Thymus (tissue), 11 donors: ENCODE measurements around the gene RRM2. TPM values are rescaled to one million over a fixed set of nuclear protein-coding genes. Genes with fewer than 3 reads are reported as not detected.
"Not testable (repeated sequence)": the region's sequence is repeated elsewhere in the genome, so short reads cannot be mapped to it uniquely, and the experiment has no call there.

Experiments
- DNase-seq, 9 donors: peaks; one replicate each; pipeline ENCODE4 v3.0.0-alpha.2; 2013; ENCODE audit warnings: low spot score in 9 of 9, low read depth in 6 of 9, missing footprints in 1 of 9
- H3K27ac ChIP-seq, 2 donors: one replicate each; pipeline ENCODE4 v1.5.1; 2013; ENCODE audit warnings: control low read depth in 1 of 2, low read depth in 1 of 2, low read length in 1 of 2, mild to moderate bottlenecking in 1 of 2, moderate library complexity in 1 of 2
- H3K27me3 ChIP-seq, 2 donors: one replicate each; pipeline ENCODE4 v1.5.1; 2013; ENCODE audit warnings: low read length in 1 of 2; ENCODE audit not compliant: control insufficient read depth in 2 of 2, insufficient read depth in 1 of 2
- H3K36me3 ChIP-seq, 2 donors: one replicate each; pipeline ENCODE4 v1.5.1; 2013; ENCODE audit warnings: low read length in 1 of 2, mild to moderate bottlenecking in 1 of 2, moderate library complexity in 1 of 2; ENCODE audit not compliant: control insufficient read depth in 2 of 2, insufficient read depth in 2 of 2
- H3K4me1 ChIP-seq, 2 donors: one replicate each; pipeline ENCODE4 v1.5.1; 2013; ENCODE audit warnings: low read length in 2 of 2; ENCODE audit not compliant: control insufficient read depth in 2 of 2, insufficient read depth in 2 of 2
- H3K4me3 ChIP-seq, 2 donors: one replicate each; pipeline ENCODE4 v1.5.1; 2013; ENCODE audit warnings: low read length in 2 of 2, control low read depth in 1 of 2, mild to moderate bottlenecking in 1 of 2
- H3K9me3 ChIP-seq, 2 donors: one replicate each; pipeline ENCODE4 v1.5.1; 2013; ENCODE audit warnings: low read length in 1 of 2, mild to moderate bottlenecking in 1 of 2; ENCODE audit not compliant: control insufficient read depth in 2 of 2, insufficient read depth in 1 of 2
- WGBS: extraction: QIAGEN DNeasy Blood & Tissue Kit; methylation state at CpG from one replicate; pipeline ENCODE4 v1.1.7; 2013; 5-methylcytosine and 5-hydroxymethylcytosine counted together
- polyA plus RNA-seq: library from polyadenylated mRNA; stranded (reverse); fragments of 200-250 nt; gene quantifications from one replicate; pipeline ENCODE4 v1.2.3, GENCODE V29; 2013
- total RNA-seq: library from RNA; stranded (reverse); fragments of 120-200 nt; gene quantifications from one replicate; pipeline ENCODE4 v1.2.4, GENCODE V29; 2013
- donor health status: healthy.

Gene RRM2
- total and polyA plus RNA-seq, 2 donors, result 4.2 to 79.0 TPM

GRCh38 chr2:10142640-10142965 is 20.1 kb downstream of the RRM2 start:
- 95% methylated on average over 11 of the region's 11 CpGs for WGBS
- Histone ChIP-seq H3K27ac (no peak overlapping the region), H3K27me3 (no peaks in the 10 kb centered on the region), H3K4me3 (no peak overlapping the region), H3K36me3 (peaks cover 40 to 57% of the 10 kb centered on the region in 2 donors), H3K9me3 (peaks cover 0 to 12% of the 10 kb centered on the region in 2 donors), H3K4me1 (peaks cover 7 to 25% of the 10 kb centered on the region in 2 donors)
- DNase-seq, result no peak

- Histone ChIP-seq H3K4me3 (no peak overlapping the region), H3K4me1 (peaks cover 7 to 34% of the 10 kb centered on the region in 2 donors), H3K36me3 (peaks cover 44 to 56% of the 10 kb centered on the region in 2 donors), H3K27ac (peak overlapping the region in 1 of 2 donors; percentile 31), H3K9me3 (peaks cover 0 to 12% of the 10 kb centered on the region in 2 donors), H3K27me3 (no peaks in the 10 kb centered on the region)
- 96% methylated on average over 16 of the region's 16 CpGs for WGBS
- no peak for DNase-seq
Measured at GRCh38 chr2:10144771-10145518, 22.4 kb downstream of the RRM2 start.

- WGBS, result 90% methylated on average over 13 of the region's 13 CpGs
- H3K4me1 ChIP-seq, result peaks cover 7 to 36% of the 10 kb centered on the region in 2 donors
- no peak overlapping the region for H3K4me3 ChIP-seq
- no peaks in the 10 kb centered on the region for H3K27me3 ChIP-seq
- peaks cover 0 to 11% of the 10 kb centered on the region in 2 donors for H3K9me3 ChIP-seq
- DNase-seq, result no peak
- peaks cover 45 to 51% of the 10 kb centered on the region in 2 donors for H3K36me3 ChIP-seq
- no peak overlapping the region for H3K27ac ChIP-seq
Measured at GRCh38 chr2:10145519-10146357, 23.2 kb downstream of the RRM2 start.

- WGBS, result 90% methylated on average over 14 of the region's 14 CpGs
- peaks cover 46 to 53% of the 10 kb centered on the region in 2 donors for H3K36me3 ChIP-seq
- peaks cover 0 to 7% of the 10 kb centered on the region in 2 donors for H3K9me3 ChIP-seq
Measured at GRCh38 chr2:10146366-10147005, 23.9 kb downstream of the RRM2 start.

GRCh38 chr2:10147050-10147660 is 24.6 kb downstream of the RRM2 start:
- DNase-seq, H3K27me3 ChIP-seq: not testable (repeated sequence)

More at GRCh38 chr2:10146366-10147005, 23.9 kb downstream of the RRM2 start:
- Histone ChIP-seq H3K4me1 (peaks cover 4 to 31% of the 10 kb centered on the region in 2 donors), H3K27ac (no peak overlapping the region), H3K27me3 (no peaks in the 10 kb centered on the region), H3K4me3 (no peak overlapping the region)
- no peak for DNase-seq

GRCh38 chr2:10148268-10148667 is 25.7 kb downstream of the RRM2 start:
- DNase-seq, result no peak
- Histone ChIP-seq H3K27ac (no peak overlapping the region), H3K4me1 (peaks cover 0 to 19% of the 10 kb centered on the region in 2 donors), H3K27me3 (no peaks in the 10 kb centered on the region), H3K36me3 (peaks cover 43 to 48% of the 10 kb centered on the region in 2 donors), H3K9me3 (no peaks in the 10 kb centered on the region), H3K4me3 (no peak overlapping the region)

More at GRCh38 chr2:10147050-10147660, 24.6 kb downstream of the RRM2 start:
- 98% methylated on average over 15 of the region's 15 CpGs for WGBS
- H3K36me3 ChIP-seq, result peaks cover 43 to 51% of the 10 kb centered on the region in 2 donors
- not testable (repeated sequence) for H3K27ac ChIP-seq, H3K9me3 ChIP-seq, H3K4me3 ChIP-seq
- H3K4me1 ChIP-seq, result peaks cover 0 to 25% of the 10 kb centered on the region in 2 donors

- H3K4me1 ChIP-seq, result peaks cover 0 to 19% of the 10 kb centered on the region in 2 donors
- 64% methylated on average over 3 of the region's 3 CpGs for WGBS
- no peak for DNase-seq
Measured at GRCh38 chr2:10149635-10150034, 27.1 kb downstream of the RRM2 start.

GRCh38 chr2:10150436-10150835 is 27.9 kb downstream of the RRM2 start:
- H3K27ac ChIP-seq, result peak overlapping the region in 1 of 2 donors; percentile 82
- no peak overlapping the region for H3K4me3 ChIP-seq
- WGBS, result 77% methylated on average over 5 of the region's 5 CpGs
- H3K9me3 ChIP-seq, result no peaks in the 10 kb centered on the region
- peaks cover 0 to 19% of the 10 kb centered on the region in 2 donors for H3K4me1 ChIP-seq
- no peaks in the 10 kb centered on the region for H3K27me3 ChIP-seq
- peak in 5 of 9 donors; percentile 29 to 60 (median 41) for DNase-seq
- peaks cover 33 to 36% of the 10 kb centered on the region in 2 donors for H3K36me3 ChIP-seq

More at GRCh38 chr2:10149635-10150034, 27.1 kb downstream of the RRM2 start:
- Histone ChIP-seq H3K27me3 (no peaks in the 10 kb centered on the region), H3K36me3 (peaks cover 37 to 39% of the 10 kb centered on the region in 2 donors), H3K27ac (peak overlapping the region in 1 of 2 donors; percentile 38), H3K9me3 (no peaks in the 10 kb centered on the region), H3K4me3 (no peak overlapping the region)
